Spleen (tissue), 11 donors: Measurements from ENCODE around the gene TEX30. TPM values are rescaled to one million over a fixed set of nuclear protein-coding genes. Genes with fewer than 3 reads are reported as not detected.

Experiments
- DNase-seq: peaks from one replicate; pipeline ENCODE4 v3.0.0-alpha.2; 2020
- H3K27ac ChIP-seq, 8 donors: fragments of 200-600 bp; sonication (generic) in 7 of 8; 1 replicate in 4 of 8; 2 replicates in 4 of 8; pipeline versions ENCODE4 v1.5.0 to v1.8.0; 2016 to 2021; ENCODE audit warnings: inconsistent platforms in 4 of 8, mild to moderate bottlenecking in 4 of 8, moderate library complexity in 1 of 8
- H3K27me3 ChIP-seq, 7 donors: fragments of 200-600 bp; sonication (generic) in 6 of 7; replicated peaks in 1 of 7; 1 replicate in 4 of 7; 2 replicates in 3 of 7; pipeline versions ENCODE4 v1.5.0 to v1.8.0; 2016 to 2021; ENCODE audit warnings: inconsistent platforms in 3 of 7, mild to moderate bottlenecking in 1 of 7
- H3K36me3 ChIP-seq, 6 donors: fragments of 200-600 bp; sonication (generic) in 5 of 6; 1 replicate in 4 of 6; 2 replicates in 2 of 6; pipeline versions ENCODE4 v1.5.0 to v1.8.0; 2016 to 2021; ENCODE audit warnings: inconsistent platforms in 2 of 6
- H3K4me1 ChIP-seq, 6 donors: fragments of 200-600 bp; sonication (generic) in 5 of 6; 1 replicate in 3 of 6; 2 replicates in 3 of 6; pipeline versions ENCODE4 v1.5.0 to v1.8.0; 2016 to 2021; ENCODE audit warnings: inconsistent platforms in 3 of 6
- H3K4me3 ChIP-seq, 8 donors: fragments of 200-600 bp; sonication (generic) in 7 of 8; 1 replicate in 4 of 8; 2 replicates in 4 of 8; pipeline versions ENCODE4 v1.5.0 to v1.8.0; 2016 to 2021; ENCODE audit warnings: inconsistent platforms in 4 of 8, mild to moderate bottlenecking in 4 of 8, moderate library complexity in 2 of 8
- H3K9me3 ChIP-seq, 8 donors: fragments of 200-600 bp; sonication (generic) in 7 of 8; 1 replicate in 4 of 8; 2 replicates in 4 of 8; pipeline versions ENCODE4 v1.5.0 to v1.8.0; 2016 to 2021; ENCODE audit warnings: inconsistent platforms in 4 of 8
- POLR2A ChIP-seq, 3 donors: fragments of 450-650 bp; IDR thresholded peaks; one replicate each; pipeline ENCODE4 v1.5.1; 2017; ENCODE audit warnings: antibody characterized with exemption in 3 of 3, mild to moderate bottlenecking in 1 of 3
- POLR2AphosphoS5 ChIP-seq, 3 donors: sonication (generic); formaldehyde crosslinking; IDR thresholded peaks; one replicate each; pipeline ENCODE4 v1.5.1; 2017; ENCODE audit warnings: antibody characterized with exemption in 3 of 3
- WGBS, 5 donors: extraction: QIAGEN DNeasy Blood & Tissue Kit in 3 of 5; methylation state at CpG; one replicate each; pipeline versions ENCODE4 v1.1.5 to v1.1.7; 2013 to 2018; 5-methylcytosine and 5-hydroxymethylcytosine counted together
- intact Hi-C: fragments of 100-400 bp; cut with DNase I; formaldehyde crosslinking; loops from one replicate; pipeline ENCODE4 v1.15.0; 2023; ENCODE audit warnings: low total_unique reads
- polyA plus RNA-seq, 3 donors: library from polyadenylated mRNA; stranded (reverse); fragments of 200-250 nt; gene quantifications; one replicate each; pipeline ENCODE4 v1.2.1, GENCODE V29; 2013
- total RNA-seq, 7 donors: library from RNA; depleted of rRNA in 3 of 7; stranded (reverse); fragments of >200 nt in 3 of 7; fragmentation: NEBNext Ultra II Directional in 4 of 7; extraction: Animal tissue kit (Norgen Biotek cat#: 25700) in 4 of 7; gene quantifications; one replicate each; pipeline versions ENCODE4 v1.1.0 to v1.2.1, GENCODE V29; 2016 to 2021
- TF ChIP-seq, protein P1 (sequence below), 11 experiments: fragments of 200-600 bp in 7 of 11; fragments of 450-650 bp in 4 of 11; sonication (generic) in 4 of 11; IDR thresholded peaks in 8 of 11; conservative IDR thresholded peaks in 3 of 11; 1 replicate in 7 of 11; 2 replicates in 4 of 11; pipeline versions ENCODE4 v1.4.0 to v1.8.0; 2016 to 2021; ENCODE audit warnings: antibody characterized with exemption in 11 of 11, inconsistent platforms in 4 of 11, mild to moderate bottlenecking in 1 of 11
- donor health status: healthy with polysubstance abuse.
- donor health status: DM: no; HTN: no; CAD: no; lungs with moderate emphysema.
- donor health status: DM: no; HTN: no; CAD: no.
- donor health status: Bipolar disorder and iron deficiency.
- donor health status: healthy.
- donor health status: DM: no; HTN: no; CAD: no.
- donor health status: DM: yes; HTN: yes; CAD: no.

TEX30 gene
- total and polyA plus RNA-seq, 10 donors, result 4.4 to 11.2 (median 8.0) TPM

GRCh38 chr13:102751886-102752285 lies 21.7 kb downstream of the TEX30 start:
- Histone ChIP-seq H3K36me3 (no peaks in the 10 kb centered on the region), H3K4me1 (no peaks in the 10 kb centered on the region), H3K9me3 (peaks cover 0 to 16% (median 0%) of the 10 kb centered on the region in 8 donors), H3K4me3 (no peak overlapping the region), H3K27me3 (no peaks in the 10 kb centered on the region), H3K27ac (no peak overlapping the region)
- intact Hi-C loops, result no loop called here
- TF ChIP-seq, protein P1, sequence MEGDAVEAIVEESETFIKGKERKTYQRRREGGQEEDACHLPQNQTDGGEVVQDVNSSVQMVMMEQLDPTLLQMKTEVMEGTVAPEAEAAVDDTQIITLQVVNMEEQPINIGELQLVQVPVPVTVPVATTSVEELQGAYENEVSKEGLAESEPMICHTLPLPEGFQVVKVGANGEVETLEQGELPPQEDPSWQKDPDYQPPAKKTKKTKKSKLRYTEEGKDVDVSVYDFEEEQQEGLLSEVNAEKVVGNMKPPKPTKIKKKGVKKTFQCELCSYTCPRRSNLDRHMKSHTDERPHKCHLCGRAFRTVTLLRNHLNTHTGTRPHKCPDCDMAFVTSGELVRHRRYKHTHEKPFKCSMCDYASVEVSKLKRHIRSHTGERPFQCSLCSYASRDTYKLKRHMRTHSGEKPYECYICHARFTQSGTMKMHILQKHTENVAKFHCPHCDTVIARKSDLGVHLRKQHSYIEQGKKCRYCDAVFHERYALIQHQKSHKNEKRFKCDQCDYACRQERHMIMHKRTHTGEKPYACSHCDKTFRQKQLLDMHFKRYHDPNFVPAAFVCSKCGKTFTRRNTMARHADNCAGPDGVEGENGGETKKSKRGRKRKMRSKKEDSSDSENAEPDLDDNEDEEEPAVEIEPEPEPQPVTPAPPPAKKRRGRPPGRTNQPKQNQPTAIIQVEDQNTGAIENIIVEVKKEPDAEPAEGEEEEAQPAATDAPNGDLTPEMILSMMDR (IDR thresholded peaks at IDR 0.05 in 8 of 11, conservative IDR thresholded peaks at IDR 0.05 in 3 of 11), result no peak
- TF ChIP-seq POLR2A (IDR thresholded peaks at IDR 0.05) (no peak), POLR2AphosphoS5 (IDR thresholded peaks at IDR 0.05) (no peak)
- 81 to 95% (median 93%) methylated on average over 3 of the region's 3 CpGs for WGBS, 5 donors
- DNase-seq, result no peak

DNA sequence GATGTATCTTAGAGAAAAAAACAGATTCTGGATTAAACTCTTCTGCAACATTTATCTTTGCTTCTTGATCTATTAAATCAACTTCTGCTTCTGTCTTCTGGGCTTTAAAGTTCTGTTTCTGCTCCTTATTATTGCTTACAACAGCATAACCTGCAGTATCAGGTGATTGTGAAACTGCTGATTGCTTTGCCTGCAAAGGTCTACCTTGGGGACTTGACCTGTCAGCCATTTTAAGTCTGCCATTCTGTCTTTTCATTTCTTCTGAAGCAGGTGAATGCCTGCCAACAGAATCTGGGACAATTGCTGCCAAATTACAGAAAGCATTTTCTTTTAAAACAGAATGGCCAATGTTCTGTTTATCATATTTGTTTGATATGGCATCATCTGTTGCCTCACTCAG lies 31.1 kb downstream of the TEX30 start:
- no peak overlapping the region for H3K27ac ChIP-seq
- H3K4me3 ChIP-seq, result no peak overlapping the region
- no peaks in the 10 kb centered on the region for H3K4me1 ChIP-seq
- peaks cover 0 to 8% (median 0%) of the 10 kb centered on the region in 7 donors for H3K27me3 ChIP-seq
- H3K9me3 ChIP-seq, result peaks cover 0 to 64% (median 0%) of the 10 kb centered on the region in 8 donors
- TF ChIP-seq, protein P1 (IDR thresholded peaks at IDR 0.05 in 8 of 11, conservative IDR thresholded peaks at IDR 0.05 in 3 of 11), result no peak
- H3K36me3 ChIP-seq, result no peaks in the 10 kb centered on the region
- intact Hi-C loops, result no loop called here
- no peak for DNase-seq

DNA sequence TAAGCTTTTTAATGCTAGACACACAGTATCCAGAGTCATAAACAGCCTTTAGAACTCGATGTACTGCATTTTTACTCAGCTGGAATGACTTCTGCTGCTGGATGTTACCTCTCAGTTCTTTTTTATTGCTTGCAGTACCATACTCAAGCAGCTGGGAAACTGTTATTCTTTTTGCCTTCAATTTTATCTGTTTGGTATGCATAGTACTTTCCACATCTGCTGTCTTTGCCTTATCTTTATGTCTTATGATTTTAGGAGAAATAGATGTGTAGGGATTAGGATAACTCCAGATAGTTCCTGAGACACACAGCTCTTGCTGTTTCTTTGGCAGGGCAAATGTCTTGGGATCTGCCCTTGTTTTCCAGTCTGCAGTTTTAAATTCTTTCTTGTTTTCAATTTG lies 31.5 kb downstream of the TEX30 start:
- peaks cover 0 to 67% (median 0%) of the 10 kb centered on the region in 8 donors for H3K9me3 ChIP-seq
- intact Hi-C loops, result no loop called here
- no peaks in the 10 kb centered on the region for H3K4me1 ChIP-seq
- H3K27me3 ChIP-seq, result peaks cover 0 to 8% (median 0%) of the 10 kb centered on the region in 7 donors
- TF ChIP-seq, protein P1 (IDR thresholded peaks at IDR 0.05 in 8 of 11, conservative IDR thresholded peaks at IDR 0.05 in 3 of 11), result no peak
- no peak for TF ChIP-seq POLR2AphosphoS5 (IDR thresholded peaks at IDR 0.05)
- no peak for TF ChIP-seq POLR2A (IDR thresholded peaks at IDR 0.05)
- 56 to 84% (median 73%) methylated on average over 1 of the region's 1 CpG for WGBS, 5 donors
- H3K4me3 ChIP-seq, result no peak overlapping the region
- no peak overlapping the region for H3K27ac ChIP-seq
- no peaks in the 10 kb centered on the region for H3K36me3 ChIP-seq
- no peak for DNase-seq

GRCh38 chr13:102729560-102730270 lies 43.9 kb downstream of the TEX30 start:
- no peaks in the 10 kb centered on the region for H3K4me1 ChIP-seq
- H3K9me3 ChIP-seq, result peaks cover 0 to 5% (median 0%) of the 10 kb centered on the region in 8 donors
- DNase-seq, result no peak
- intact Hi-C loops, result no loop called here
- peaks cover 0 to 4% (median 0%) of the 10 kb centered on the region in 7 donors for H3K27me3 ChIP-seq
- TF ChIP-seq, protein P1 (IDR thresholded peaks at IDR 0.05 in 8 of 11, conservative IDR thresholded peaks at IDR 0.05 in 3 of 11), result no peak
- TF ChIP-seq POLR2A (IDR thresholded peaks at IDR 0.05) (no peak), POLR2AphosphoS5 (IDR thresholded peaks at IDR 0.05) (no peak)
- H3K4me3 ChIP-seq, result no peak overlapping the region
- WGBS, 5 donors, result 17 to 43% (median 25%) methylated on average over 8 of the region's 8 CpGs
- no peak overlapping the region for H3K27ac ChIP-seq
- H3K36me3 ChIP-seq, result no peaks in the 10 kb centered on the region
